HG02852 (cell line): ENCODE data around the gene AOAH.
A peak's percentile ranks its signal among the peaks of the same experiment; 100 is the strongest.
"Not testable (repeated sequence)": the region's sequence is repeated elsewhere in the genome, so short reads cannot be mapped to it uniquely, and the experiment has no call there.

ENCODE experiments used
- ATAC-seq: cut with Tn5 transposase; IDR thresholded peaks from one replicate; pipeline ENCODE4 v1.9.1; 2021; ENCODE audit warnings: mild to moderate bottlenecking, moderate library complexity; ENCODE audit not compliant: unreplicated experiment

The AOAH gene

DNA sequence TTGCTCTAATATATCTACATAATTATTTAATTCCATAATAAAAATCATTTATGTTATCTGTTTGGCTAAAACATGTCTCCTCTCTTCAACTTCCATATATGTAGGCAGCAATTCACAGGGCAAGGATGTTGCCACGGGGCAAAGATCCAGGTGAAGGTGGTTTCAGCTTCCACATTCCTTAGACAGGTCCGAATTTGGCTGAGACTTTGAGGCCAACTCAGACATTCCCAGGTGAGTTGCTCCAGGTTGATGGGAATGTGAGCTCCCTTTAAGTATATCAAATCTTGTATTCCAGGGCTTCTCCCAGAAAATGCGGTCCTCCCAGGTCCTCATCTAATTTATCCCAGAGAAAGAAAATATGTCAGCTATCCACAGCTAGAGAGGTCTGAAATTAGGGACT is 15.1 kb upstream of the AOAH start:
- ATAC-seq = no peak

- peak; percentile 94 for ATAC-seq
Observed at GRCh38 chr7:36736899-36737211, 12.6 kb upstream of the AOAH start.

- no peak for ATAC-seq
Observed at GRCh38 chr7:36736090-36736898, 12.0 kb upstream of the AOAH start.

- ATAC-seq = no peak
Observed at GRCh38 chr7:36735172-36735571, 10.9 kb upstream of the AOAH start.

- ATAC-seq = no peak
Observed at GRCh38 chr7:36734731-36735130, 10.4 kb upstream of the AOAH start.

DNA sequence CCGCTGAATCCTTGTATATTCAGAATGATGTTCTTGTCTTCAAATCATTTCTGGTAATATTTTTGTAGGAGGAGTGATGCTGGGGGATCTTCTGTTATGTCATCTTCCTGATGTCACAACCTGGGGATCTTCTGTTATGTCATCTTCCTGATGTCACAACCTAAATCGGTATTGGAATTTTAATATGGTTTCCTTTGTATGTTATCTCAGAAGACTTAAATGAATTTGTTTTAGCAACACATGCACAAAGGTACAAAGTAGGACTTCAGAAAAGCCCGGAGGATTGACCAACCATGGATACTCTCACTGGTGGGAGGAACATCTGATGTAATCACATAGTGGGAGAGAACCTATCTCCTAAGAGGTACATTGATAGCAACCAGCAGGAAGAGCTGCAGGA is 9.1 kb upstream of the AOAH start:
- ATAC-seq = no peak

GRCh38 chr7:36732806-36733205 is 8.5 kb upstream of the AOAH start:
- ATAC-seq = no peak

- ATAC-seq = no peak
Observed at GRCh38 chr7:36730046-36730445, 5.8 kb upstream of the AOAH start.

- ATAC-seq = no peak
Observed at GRCh38 chr7:36728143-36728542, 3.8 kb upstream of the AOAH start.

GRCh38 chr7:36726806-36727503 is 2.7 kb upstream of the AOAH start:
- ATAC-seq = no peak

DNA sequence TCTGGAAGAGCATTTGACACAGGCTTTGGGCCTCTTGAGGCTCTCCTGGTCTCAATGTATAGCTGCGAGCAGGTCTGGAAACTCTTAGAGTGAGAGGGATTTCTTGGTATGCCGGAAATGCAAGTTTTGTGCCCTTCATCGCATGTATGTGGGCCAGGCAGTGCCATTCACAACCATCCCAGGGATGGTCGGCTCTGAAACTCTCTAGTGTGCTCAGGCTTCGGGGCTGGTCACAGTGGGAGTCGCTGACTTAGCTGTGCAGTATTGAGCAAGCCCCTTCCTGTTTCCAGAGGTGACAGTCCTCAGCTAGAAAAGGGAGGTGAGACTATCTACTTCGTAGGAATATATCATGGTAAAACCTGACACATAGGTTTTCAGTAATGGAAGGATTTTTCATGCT is 2.0 kb upstream of the AOAH start:
- no peak for ATAC-seq

DNA sequence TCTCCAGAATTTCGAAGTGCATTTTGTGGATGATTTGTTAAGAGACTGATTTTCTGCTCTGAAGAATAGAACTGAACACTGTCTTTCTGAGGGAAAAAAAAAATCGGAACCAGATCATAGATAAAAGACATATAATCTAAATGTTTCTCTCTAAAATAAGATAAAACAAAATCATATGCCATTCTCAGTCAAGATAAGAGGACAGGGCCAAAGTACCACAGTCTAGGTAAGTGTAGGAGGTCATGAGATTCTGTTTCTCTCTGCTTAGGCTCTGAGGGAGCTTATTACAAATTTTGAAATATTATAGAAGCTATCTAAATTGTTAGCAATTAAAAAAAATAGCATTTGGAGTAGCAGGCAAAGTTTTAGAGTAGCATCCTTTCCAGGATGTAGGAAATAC is 702 bp upstream of the AOAH start:
- ATAC-seq = no peak

DNA sequence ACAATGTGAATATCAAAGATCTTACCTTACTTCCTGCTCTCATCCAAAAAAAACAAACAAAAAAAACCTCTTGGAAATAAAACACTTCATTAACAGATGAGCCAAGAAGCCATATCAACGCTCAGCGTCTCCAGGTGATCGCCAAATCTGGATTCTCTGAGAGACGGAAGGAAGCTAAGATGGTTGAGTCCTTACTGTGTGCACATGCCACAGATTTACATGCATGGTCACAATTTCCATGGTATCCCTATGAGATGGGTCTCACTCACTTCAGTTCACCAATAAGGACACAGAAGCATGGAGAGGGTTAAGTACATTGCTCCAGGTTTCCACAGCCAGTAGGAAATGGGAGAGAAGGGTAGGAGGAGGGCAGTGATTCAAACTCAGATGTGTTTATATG is 1.0 kb downstream of the AOAH start:
- ATAC-seq = no peak

DNA sequence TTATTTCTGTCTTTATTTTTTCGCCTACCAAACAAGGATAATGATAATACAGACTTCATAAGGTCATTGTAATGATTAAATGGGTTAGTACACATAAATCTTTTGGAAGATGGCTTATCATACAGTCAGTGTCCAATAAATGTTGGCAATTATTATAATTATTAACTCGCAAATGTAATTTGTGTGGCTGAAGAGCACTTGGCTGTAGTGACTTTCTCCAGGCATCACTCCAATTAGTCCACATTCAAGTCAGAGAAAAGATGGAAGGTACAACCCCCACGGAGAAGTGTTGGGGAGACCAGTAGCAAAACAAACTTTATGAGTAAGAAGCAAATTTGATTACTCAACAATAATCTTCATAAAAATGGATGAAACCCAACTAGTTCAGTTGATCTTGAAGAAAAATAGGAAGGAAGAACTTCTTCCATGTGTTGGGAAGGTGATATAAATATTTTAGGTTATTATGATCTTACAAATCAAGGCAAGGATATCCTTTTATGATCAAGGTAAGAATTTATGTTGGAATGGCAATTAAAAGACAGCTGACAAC is 5.1 kb downstream of the AOAH start:
- ATAC-seq = no peak

GRCh38 chr7:36717586-36717985 is 6.7 kb downstream of the AOAH start:
- ATAC-seq = no peak

DNA sequence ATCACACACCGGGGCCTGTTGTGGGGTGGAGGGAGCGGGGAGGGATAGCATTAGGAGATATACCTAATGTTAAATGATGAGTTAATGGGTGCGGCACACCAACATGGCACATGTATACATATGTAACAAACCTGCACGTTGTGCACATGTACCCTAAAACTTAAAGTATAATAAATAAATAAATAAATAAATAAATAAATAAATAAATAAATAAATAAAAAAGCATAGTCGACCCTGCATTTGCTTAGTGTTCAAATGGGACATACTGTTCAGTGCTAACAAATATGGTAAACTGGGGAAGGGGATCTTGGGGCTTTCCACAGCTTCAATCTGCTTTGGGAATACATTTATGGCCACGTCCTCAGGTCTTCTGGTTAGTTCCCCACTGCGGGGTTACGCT is 7.5 kb downstream of the AOAH start:
- not testable (repeated sequence) for ATAC-seq

- no peak for ATAC-seq
Observed at GRCh38 chr7:36712015-36712414, 12.3 kb downstream of the AOAH start.

- no peak for ATAC-seq
Observed at GRCh38 chr7:36711256-36711655, 13.0 kb downstream of the AOAH start.

DNA sequence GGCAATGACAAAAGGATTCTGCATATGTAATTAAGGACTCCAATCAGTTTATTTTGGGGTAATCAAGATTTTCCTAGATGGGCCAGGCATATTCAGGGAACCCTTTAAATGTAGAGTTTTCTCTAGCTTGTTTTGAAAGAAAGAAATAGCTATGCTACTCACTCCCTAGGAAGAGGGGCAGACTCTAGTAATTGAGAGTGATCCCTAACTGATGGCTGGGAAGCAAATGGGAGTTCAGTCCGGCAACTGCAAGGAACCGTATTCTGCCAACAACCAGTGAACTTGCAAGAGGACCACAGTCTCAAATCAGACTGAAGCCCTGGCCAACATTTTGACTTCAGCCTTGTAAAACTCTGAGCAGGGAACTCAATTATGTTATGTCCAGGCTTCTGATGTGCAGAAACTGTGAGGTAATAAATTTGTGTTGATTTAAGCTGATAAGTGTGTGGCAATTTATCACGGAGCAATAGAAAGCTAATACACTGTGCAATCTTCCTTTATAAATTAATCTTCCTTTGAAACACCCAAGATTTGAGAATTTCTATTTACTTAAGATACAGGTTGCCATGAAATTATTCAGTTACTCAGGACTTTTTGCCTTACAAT is 14.0 kb downstream of the AOAH start:
- no peak for ATAC-seq

DNA sequence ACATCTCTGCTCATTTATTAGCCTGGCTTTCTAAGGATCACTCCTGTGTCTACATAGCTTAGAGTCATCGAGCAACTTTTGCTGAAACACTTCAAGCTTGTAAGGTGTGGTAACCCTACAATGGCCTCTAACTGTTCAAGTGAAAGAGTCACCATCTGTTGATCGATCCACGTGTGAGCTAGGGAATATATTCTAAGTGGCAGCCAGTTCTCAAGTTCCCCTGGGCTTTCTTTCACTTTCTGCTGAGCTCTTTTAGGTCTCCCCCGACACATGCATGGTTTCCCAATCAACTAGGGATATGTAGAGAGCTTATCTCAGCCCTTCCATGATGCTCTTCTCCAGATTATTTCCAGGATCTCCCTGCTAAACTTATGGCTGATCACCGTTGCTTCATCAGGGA is 15.5 kb downstream of the AOAH start:
- ATAC-seq = no peak

DNA sequence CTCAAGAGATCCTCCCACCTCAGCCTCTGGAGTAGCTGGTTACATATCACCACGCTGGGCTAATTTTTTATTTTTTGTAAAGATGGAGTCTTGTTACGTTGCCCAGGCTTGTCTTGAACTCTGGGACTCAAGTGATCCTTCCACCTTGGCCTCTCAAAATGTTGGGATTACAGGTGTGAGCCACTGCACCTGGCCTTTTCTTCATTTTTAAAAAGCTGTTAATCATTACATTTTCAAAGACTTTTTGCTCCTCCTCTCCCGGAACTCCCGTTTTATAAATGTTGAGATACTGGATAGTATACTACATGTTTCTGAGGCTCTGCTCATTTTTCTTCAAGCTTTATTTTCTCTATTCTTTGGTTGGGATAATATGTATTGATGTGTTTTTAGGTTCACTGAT is 16.4 kb downstream of the AOAH start:
- no peak for ATAC-seq

GRCh38 chr7:36707465-36707864 is 16.8 kb downstream of the AOAH start:
- ATAC-seq = no peak
